Stimulated activated CD4-positive, alpha-beta T cell treated with anti-CD3 and anti-CD28 coated beads, TNF-alpha, amount 100 ng/mL, for 24 hours (primary cell): ENCODE results near the gene OSBPL2.
A peak's percentile ranks its signal among the peaks of the same experiment; 100 is the strongest.

Experiments
- DNase-seq, 3 experiments: peaks; one replicate each; pipeline ENCODE4 v3.0.0-alpha.2; 2020; ENCODE audit warnings: low read depth in 3 of 3

Gene OSBPL2

DNA sequence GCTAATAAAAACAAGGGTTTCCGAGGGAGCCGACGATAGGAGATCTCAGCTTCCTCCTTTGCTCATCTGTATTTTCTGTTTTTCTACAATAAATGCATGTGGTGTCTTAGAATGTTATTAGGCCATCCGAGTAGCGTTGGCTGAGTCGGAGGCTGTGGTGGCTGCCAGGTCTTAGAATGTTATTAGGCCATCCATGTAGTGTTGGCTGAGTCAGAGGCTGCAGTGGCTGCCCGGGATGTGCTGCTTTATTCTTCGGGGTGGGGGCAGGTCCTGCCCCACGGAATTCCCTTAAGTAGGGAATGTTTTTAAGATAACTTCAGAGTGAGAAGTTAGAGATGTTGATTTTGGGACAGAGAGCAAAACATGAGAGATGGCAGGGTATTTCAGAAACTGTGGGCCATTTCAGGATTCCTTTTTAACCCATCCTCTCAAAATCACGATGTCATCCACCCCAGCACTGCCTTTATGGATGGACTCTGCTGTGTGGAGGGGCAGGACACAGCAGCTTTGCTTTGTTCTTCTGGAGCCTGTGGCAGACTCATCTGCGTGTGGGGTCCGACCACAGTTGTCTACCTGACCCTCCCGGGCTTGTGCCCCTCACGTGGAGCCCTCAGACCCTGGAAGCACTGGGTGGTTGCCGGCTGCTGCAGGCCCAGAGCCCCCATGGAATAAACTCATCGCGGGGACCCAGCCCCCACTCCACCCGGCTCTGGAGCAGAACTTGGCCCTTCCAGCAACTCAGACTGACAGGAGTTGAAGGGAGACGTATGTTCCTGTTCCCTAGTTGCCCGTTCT lies 20.4 kb downstream of the OSBPL2 start:
- DNase-seq: no peak

GRCh38 chr20:62259294-62259565 lies 20.9 kb downstream of the OSBPL2 start:
- DNase-seq: no peak

- DNase-seq: no peak
Measured at GRCh38 chr20:62262064-62262463, 23.7 kb downstream of the OSBPL2 start.

DNA sequence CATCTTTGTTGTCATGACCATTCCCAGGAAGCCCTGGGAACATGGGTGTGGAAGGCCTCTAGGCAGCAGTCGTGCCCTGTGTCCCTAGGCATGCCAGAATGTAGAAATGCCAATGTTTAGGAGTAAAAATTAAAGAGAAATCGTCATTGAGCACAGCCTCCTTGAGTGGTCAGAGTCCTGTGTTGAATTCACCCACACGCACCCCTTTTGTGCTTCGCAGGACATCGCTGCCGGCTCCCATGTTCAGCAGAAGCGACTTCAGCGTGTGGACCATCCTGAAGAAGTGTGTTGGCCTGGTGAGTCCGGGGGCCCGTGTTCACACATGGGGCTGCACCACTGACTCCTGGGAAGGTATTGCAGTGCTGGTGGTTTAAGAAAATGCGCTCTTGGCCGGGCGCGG lies 25.1 kb downstream of the OSBPL2 start:
- no peak for DNase-seq

GRCh38 chr20:62265365-62265764 lies 27.0 kb downstream of the OSBPL2 start:
- DNase-seq: no peak

DNA sequence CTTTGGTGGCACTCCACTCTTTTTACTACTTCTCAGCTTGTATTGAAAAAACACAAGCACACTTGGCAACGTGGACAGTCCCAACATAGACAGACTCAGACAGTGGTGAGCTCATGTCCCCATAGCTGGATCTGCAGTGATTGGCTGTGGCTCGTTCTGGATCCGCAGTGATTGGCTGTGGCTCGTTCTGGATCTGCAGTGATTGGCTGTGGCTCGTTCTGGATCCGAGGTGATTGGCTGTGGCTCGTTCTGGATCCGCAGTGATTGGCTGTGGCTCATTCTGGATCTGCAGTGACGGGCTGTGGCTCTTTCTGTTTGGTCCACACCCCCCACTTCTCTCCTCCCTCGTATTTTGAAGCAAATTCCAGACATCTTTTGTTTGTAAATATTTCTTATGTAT lies 28.0 kb downstream of the OSBPL2 start:
- peak in 1 of 3 experiments; percentile 5 for DNase-seq

GRCh38 chr20:62266851-62267250 lies 28.5 kb downstream of the OSBPL2 start:
- no peak for DNase-seq

DNA sequence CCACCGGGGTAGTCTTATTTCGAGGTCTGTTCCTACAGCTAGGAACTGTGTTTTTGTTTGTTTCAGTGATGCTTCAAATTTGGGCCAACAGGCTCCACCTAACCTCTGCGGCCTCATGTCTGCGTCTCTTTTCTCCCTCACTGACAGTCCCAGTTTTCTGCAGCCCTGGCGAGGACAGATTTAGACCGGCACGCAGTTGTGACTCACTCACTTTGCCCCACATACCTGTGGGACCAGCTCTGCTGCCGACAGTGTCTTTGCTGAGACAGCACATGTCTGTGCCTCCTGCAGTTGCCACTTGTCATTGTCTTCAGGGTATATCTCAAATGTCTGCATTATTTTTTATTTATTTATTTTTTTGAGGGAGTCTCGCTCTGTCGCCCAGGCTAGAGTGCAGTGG lies 29.2 kb downstream of the OSBPL2 start:
- no peak for DNase-seq

DNA sequence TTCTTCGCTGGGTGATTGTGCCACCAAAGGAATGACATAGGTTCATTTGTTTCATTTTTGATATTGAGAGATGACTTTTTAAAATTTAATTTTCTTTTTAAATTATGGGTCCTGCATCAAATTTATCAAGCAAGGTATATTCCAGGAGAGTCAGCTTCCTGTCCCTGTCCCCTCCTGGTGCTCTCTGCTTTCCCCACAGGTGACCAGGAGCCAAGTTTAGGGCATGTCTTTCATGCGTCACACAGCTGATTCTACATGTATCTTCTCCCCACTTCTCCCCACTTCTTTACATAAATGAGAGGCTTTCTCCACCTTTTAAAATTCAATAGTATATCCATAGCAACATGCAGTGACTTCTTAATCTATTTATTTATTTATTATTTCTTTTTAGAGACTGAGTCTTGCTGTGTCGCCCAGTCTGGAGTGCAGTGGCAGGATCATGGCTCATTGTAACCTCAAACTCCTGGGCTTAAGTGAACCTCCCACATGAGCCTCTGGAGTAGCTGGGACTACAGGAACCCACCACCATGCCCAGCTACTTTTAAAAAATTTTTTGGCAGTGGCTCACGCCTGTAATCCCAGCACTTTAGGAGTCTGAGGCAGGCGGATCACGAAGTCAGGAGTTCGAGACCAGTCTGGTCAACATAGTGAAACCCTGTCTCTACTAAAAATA lies 30.0 kb downstream of the OSBPL2 start:
- no peak for DNase-seq

DNA sequence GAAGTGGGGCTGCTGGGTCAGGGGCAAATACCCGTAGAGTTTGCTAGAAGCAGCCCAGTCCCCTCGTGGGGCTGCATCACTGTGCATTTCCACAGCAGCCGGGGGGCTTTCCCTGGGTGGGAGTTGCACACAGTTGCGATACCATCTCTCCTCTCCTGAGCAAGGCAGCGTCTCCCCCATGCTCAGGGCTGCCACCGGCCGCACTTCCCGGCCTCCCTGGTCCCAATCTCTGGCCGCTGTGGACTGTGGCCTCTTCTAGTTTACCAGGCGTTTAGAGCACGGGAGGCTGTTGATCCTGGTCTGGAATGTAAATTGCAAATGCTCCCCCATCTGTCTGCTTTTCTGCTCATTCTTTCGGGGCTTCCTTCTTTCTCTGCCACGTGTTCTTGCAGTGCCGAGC lies 31.1 kb downstream of the OSBPL2 start:
- DNase-seq: no peak

DNA sequence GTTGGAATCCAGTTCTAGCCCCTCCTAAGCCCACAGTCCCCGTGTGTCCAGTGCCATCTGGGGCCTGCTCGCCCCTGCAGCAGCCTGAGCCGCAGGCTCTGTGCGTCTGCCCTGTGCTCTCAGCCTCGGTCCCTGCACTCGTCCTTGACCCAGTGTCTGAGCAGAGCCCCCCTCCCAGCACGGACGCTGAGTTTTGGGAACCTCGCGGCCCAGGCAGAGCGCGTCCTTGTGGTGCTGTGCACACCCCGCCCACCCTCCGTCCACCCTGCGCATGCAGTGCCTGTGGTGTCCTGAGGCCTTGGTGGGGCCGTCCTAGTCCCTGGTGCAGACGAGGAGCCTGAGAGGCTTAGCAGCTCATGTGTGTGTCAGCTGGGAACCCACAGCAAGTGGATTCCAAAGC lies 31.6 kb downstream of the OSBPL2 start:
- DNase-seq: no peak

DNA sequence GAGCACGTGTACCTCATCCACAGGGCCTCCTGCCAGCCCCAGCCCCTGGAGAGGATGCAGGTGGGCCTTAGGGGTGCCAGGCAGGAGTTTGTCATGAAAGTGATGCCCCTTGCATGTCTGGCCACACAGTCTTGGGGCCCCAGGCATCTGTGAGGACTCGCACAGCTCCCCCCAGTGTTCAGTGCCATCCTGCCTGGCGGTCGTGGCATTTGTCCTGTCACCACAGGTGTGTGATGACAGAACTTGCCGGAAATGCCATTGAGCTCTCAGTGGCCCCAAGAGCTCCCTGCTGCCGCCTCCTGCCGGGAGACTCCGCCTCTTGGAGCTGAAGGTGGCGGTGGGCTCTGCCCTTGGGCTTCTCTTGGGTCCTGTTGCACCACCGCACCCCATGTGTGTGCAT lies 33.9 kb downstream of the OSBPL2 start:
- no peak for DNase-seq

DNA sequence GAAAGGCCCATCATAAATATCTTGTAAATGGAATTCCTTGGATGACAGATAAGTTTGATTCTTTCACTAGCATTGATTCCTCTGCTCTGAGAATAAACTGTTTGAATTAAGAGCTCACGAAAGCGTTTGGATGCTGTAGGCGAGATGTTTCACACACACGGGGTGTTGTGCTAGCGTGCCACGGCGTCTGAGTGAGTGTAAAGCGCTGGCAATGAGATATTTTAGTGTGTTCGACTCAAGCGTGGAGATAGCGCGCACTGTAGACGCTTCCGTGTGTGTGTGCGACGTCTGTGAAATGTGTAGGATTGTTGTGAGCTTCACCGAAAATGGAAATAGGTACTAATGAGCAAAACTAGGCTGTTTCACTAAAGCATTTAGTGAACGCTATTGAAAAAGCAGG lies 35.1 kb downstream of the OSBPL2 start:
- no peak for DNase-seq

- DNase-seq: no peak
Measured at GRCh38 chr20:62274332-62274950, 36.1 kb downstream of the OSBPL2 start.

GRCh38 chr20:62275219-62275618 lies 36.9 kb downstream of the OSBPL2 start:
- DNase-seq: no peak

- no peak for DNase-seq
Measured at GRCh38 chr20:62276439-62276838, 38.1 kb downstream of the OSBPL2 start.

- no peak for DNase-seq
Measured at GRCh38 chr20:62277253-62277652, 38.9 kb downstream of the OSBPL2 start.

DNA sequence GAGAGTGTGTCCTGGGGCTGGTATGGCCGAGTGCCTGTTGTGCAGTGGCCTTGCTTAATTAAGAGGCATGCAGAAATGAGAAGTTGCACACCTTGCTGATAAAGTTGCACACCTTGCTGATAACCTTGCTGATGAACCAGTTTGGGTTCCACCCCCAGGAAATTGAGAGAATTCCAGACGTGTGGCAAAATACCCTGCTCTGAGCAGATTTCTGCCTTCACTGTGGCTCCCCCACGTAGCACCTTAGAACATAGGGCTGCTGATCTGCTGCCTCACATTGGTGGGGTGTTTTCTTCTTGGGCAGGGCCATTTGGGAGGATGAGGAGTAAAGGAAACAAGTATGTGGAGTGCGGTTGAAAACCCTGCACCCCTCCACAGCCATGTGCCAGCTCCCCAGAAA lies 42.0 kb downstream of the OSBPL2 start:
- DNase-seq: no peak

- no peak for DNase-seq
Measured at GRCh38 chr20:62281161-62281933, 43.0 kb downstream of the OSBPL2 start.

GRCh38 chr20:62282103-62282502 lies 43.8 kb downstream of the OSBPL2 start:
- no peak for DNase-seq

GRCh38 chr20:62282877-62283503 lies 44.7 kb downstream of the OSBPL2 start:
- DNase-seq: no peak

GRCh38 chr20:62284448-62284847 lies 46.1 kb downstream of the OSBPL2 start:
- DNase-seq: no peak
